Measurements from ENCODE around the gene RNASE4.

DNA sequence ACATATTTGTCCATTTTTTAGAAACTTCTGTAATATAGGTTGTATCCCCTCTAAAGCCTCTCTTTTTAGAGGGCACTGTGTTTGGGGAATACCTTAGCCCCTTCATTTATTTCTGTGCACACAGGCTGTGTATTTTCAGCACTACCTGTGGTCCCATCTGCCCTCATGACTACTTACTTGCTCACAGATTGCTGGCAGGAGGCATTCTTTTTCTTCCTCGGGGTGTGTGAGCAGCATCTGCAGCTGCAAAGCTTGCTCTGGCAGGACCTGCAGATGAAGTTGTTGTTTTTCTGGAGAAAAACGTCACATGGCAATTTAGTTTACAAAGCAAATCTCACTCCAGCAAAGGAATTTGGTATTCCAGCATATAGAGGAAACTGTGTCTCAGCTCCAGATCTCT, 28.5 kb downstream of the RNASE4 start:
- TF ChIP-seq, protein P1, sequence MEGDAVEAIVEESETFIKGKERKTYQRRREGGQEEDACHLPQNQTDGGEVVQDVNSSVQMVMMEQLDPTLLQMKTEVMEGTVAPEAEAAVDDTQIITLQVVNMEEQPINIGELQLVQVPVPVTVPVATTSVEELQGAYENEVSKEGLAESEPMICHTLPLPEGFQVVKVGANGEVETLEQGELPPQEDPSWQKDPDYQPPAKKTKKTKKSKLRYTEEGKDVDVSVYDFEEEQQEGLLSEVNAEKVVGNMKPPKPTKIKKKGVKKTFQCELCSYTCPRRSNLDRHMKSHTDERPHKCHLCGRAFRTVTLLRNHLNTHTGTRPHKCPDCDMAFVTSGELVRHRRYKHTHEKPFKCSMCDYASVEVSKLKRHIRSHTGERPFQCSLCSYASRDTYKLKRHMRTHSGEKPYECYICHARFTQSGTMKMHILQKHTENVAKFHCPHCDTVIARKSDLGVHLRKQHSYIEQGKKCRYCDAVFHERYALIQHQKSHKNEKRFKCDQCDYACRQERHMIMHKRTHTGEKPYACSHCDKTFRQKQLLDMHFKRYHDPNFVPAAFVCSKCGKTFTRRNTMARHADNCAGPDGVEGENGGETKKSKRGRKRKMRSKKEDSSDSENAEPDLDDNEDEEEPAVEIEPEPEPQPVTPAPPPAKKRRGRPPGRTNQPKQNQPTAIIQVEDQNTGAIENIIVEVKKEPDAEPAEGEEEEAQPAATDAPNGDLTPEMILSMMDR (conservative IDR thresholded peaks at IDR 0.05 in 1 of 2, IDR thresholded peaks at IDR 0.05 in 1 of 2; ENCODE audit: extremely low read depth in 1 of 2, insufficient read depth in 1 of 2, low read depth in 1 of 2, low read length in 2 of 2), result no peak
- TF ChIP-seq EZH2 (IDR thresholded peaks at IDR 0.05; ENCODE audit: borderline replicate concordance, low read length), result no peak

Data from mammary epithelial cell (primary cell).